ENCODE measurements around the gene ASIC3. TPM values are rescaled to one million over a fixed set of nuclear protein-coding genes. Genes with fewer than 3 reads are reported as not detected.

Gene ASIC3
- 10 to 100 TPM in 4 of 5 experiments, 1 to 10 TPM in 1; 6.7 to 17.7 (median 13.7) TPM for total RNA-seq
- polyA plus RNA-seq: not detected
- 4.8 reads per million, percentile 23 among the genes with 10 or more reads in this experiment for total RNA-seq

DNA sequence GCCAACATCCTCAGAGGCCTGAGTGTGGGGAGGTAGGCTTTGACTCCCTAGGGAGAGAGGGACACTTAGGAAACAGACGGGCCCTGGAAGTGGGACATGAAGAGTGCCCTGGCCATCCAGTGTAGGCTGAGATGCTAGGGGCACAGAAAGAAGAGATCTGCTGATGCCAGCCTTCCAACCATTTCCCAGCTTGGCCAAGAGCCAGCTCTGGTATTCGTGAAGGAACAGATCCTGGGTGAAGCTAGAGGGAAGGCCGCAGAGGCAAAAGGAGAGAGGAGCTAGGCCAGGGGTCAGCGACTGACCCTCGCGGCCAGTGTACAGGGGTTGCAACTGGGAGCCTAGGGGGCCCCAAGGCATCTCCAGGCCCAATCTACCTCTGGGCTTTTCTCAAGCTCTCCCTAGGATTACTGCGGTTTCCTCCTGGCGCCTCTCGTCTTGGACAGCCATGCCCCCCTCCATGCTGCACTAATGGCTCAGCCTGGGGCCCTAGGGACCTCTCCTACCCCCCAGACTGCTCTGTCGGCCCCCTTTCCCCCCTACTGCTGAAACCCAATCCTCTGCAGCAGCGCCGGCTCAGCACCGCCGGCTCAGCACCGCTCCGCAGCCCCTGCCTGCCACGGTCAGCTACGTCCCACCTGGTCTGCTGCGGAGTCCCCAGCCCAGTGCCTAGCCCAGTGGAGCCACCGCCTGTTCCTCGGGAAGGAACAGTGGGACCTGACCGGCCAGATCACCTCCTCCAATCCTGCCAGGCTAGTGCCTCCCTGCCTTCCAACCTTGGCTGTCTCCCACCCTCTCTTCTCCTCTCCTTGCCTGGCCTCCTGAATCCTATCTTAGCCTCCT lies at the start of gene ASIC3:
Gene ASIC3 (plus strand): TSS at position 556 of the 840 bp plus-strand sequence. CDS start 355 bp downstream, outside the sequence.
- POLR2A ChIA-PET: no interaction called here
- peak within 1 kb of the TSS in 3 of 9 donors; percentile 16 to 36 (median 31) for H3K27ac Mint-ChIP-seq

DNA sequence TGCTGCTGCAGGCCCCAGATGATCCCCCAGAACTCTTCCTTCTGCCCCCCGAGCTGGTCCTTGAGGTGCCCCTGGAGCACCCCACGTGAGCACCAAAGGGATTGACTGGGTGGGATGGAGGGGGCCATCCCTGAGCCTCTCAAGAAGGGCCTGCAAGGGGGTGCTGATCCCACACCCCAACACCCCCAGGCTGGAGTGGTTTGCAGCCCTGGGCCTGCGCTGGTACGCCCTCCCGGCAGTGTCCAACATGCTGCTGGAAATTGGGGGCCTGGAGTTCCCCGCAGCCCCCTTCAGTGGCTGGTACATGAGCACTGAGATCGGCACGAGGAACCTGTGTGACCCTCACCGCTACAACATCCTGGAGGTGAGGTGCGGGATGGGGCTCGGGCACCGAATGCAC lies 49.3 kb upstream of the ASIC3 start:
- DNase-seq (no peak), ATAC-seq (no peak)
- Mint-ChIP-seq H3K27ac (peak overlapping the region in 1 of 9 donors; percentile 33), H3K36me3 (peaks cover 0 to 17% (median 3%) of the 10 kb centered on the region in 5 donors), H3K4me1 (peaks cover 14 to 52% (median 40%) of the 10 kb centered on the region in 7 donors), H3K9me3 (peaks cover 0 to 2% (median 0%) of the 10 kb centered on the region in 11 donors), H3K27me3 (no peaks in the 10 kb centered on the region), H3K4me3 (peak overlapping the region in 1 of 10 donors; percentile 39)
- Histone ChIP-seq H3K4me1 (ENCODE audit: control insufficient read depth in 2 of 2, insufficient read depth in 2 of 2, low read length in 2 of 2) (peaks cover 8 to 55% of the 10 kb centered on the region in 2 donors), H3K27ac (ENCODE audit: low read depth, low read length) (no peak overlapping the region), H3K9me3 (ENCODE audit: control insufficient read depth in 2 of 3, low read length in 3 of 3) (no peaks in the 10 kb centered on the region), H3K4me3 (ENCODE audit: low read length) (no peak overlapping the region), H3K27me3 (ENCODE audit: control insufficient read depth in 2 of 2, insufficient read depth in 2 of 2, low read length in 2 of 2) (no peaks in the 10 kb centered on the region), H3K36me3 (ENCODE audit: control insufficient read depth in 2 of 3, insufficient read depth in 3 of 3, low read length in 3 of 3) (peaks cover 0 to 20% (median 0%) of the 10 kb centered on the region in 3 experiments)
- ChIA-PET POLR2A (interaction anchor here (0.7 to 3.4 kb wide), 5 partner anchors 9 to 20 kb away, joined by 3 to 17 read pairs (median 4); no protein-coding TSS in a partner anchor), CTCF (interaction anchor here (1.6 kb wide), 1 partner anchor 15 kb away, joined by 4 read pairs; no protein-coding TSS in a partner anchor)
- intact Hi-C loops (cut with micrococcal nuclease): no loop called here

More for the DNA sequence above, at the start of gene ASIC3:
- Mint-ChIP-seq H3K36me3 (peaks cover 0 to 7% (median 4%) of the 10 kb centered on the region in 5 donors), H3K4me3 (no peak within 1 kb of the TSS), H3K4me1 (peaks cover 6 to 13% (median 10%) of the 10 kb centered on the region in 7 donors), H3K27me3 (peaks cover 0 to 10% (median 0%) of the 10 kb centered on the region in 5 donors), H3K9me3 (no peaks in the 10 kb centered on the region)
- H3K36me3 ChIP-seq (ENCODE audit: control insufficient read depth in 2 of 3, insufficient read depth in 3 of 3, low read length in 3 of 3): peaks cover 0 to 28% (median 0%) of the 10 kb centered on the region in 3 experiments
- H3K27ac ChIP-seq (ENCODE audit: low read depth, low read length): no peak within 1 kb of the TSS
- ATAC-seq (no peak), DNase-seq (no peak)
- peaks cover 0 to 6% of the 10 kb centered on the region in 2 donors for H3K4me1 ChIP-seq (ENCODE audit: control insufficient read depth in 2 of 2, insufficient read depth in 2 of 2, low read length in 2 of 2)
- no peaks in the 10 kb centered on the region for H3K27me3 ChIP-seq (ENCODE audit: control insufficient read depth in 2 of 2, insufficient read depth in 2 of 2, low read length in 2 of 2)
- CTCF ChIA-PET: interaction anchor here (0.6 kb wide), 1 partner anchor 50 kb away, joined by 4 read pairs; no protein-coding TSS in a partner anchor
- H3K4me3 ChIP-seq (ENCODE audit: low read length): no peak within 1 kb of the TSS
- no peaks in the 10 kb centered on the region for H3K9me3 ChIP-seq (ENCODE audit: control insufficient read depth in 2 of 3, low read length in 3 of 3)
- intact Hi-C loops (cut with micrococcal nuclease): no loop called here

DNA sequence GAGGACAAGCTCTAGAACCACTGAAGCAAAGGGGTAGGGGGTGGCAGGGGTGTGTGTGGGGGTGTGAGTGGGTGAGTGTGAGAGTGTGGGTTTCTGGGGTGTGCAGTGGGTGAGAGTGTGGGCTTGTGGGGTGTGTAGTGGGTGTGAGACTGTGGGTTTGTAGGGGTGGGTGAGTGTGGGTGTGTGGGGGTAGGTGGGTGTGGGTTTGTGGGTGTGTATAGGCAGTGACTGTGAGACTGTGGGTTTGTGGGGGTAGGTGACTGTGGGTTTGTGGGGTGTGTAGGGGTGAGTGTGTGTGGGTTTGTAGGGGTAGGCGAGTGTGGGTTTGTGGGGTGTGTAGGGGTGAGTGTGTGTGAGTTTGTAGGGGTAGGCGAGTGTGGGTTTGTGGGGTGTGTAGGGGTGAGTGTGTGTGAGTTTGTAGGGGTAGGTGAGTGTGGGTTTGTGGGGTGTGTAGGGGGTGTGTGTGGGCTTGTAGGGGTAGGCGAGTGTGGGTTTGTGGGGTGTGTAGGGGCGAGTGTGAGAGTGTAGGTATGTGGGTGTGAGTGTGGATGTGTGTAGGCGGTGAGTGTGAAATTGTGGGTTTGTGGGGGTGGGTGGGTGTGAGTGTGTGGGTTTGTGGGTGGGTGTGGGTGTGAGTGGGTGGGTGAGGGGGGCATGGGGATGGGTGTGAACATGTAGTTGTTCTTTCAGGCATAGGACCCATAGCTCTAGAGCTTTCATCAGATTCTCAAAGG lies 48.7 kb upstream of the ASIC3 start:
- POLR2A ChIA-PET: interaction anchor here (1.0 to 1.7 kb wide), 2 partner anchors 11 to 13 kb away, joined by 3 to 5 read pairs; no protein-coding TSS in a partner anchor
- Mint-ChIP-seq H3K4me3 (peak overlapping the region in 1 of 10 donors; percentile 39), H3K9me3 (peaks cover 0 to 2% (median 0%) of the 10 kb centered on the region in 11 donors), H3K27me3 (no peaks in the 10 kb centered on the region), H3K27ac (peak overlapping the region in 1 of 9 donors; percentile 33), H3K4me1 (peaks cover 14 to 48% (median 36%) of the 10 kb centered on the region in 7 donors), H3K36me3 (peaks cover 0 to 21% (median 7%) of the 10 kb centered on the region in 5 donors)
- Histone ChIP-seq H3K27ac (ENCODE audit: low read depth, low read length) (peak overlapping the region; percentile 29), H3K4me1 (ENCODE audit: control insufficient read depth in 2 of 2, insufficient read depth in 2 of 2, low read length in 2 of 2) (peaks cover 8 to 48% of the 10 kb centered on the region in 2 donors), H3K4me3 (ENCODE audit: low read length) (no peak overlapping the region), H3K36me3 (ENCODE audit: control insufficient read depth in 2 of 3, insufficient read depth in 3 of 3, low read length in 3 of 3) (peaks cover 0 to 20% (median 0%) of the 10 kb centered on the region in 3 experiments), H3K9me3 (ENCODE audit: control insufficient read depth in 2 of 3, low read length in 3 of 3) (no peaks in the 10 kb centered on the region), H3K27me3 (ENCODE audit: control insufficient read depth in 2 of 2, insufficient read depth in 2 of 2, low read length in 2 of 2) (no peaks in the 10 kb centered on the region)
- no peak for DNase-seq
- CTCF ChIA-PET: no interaction called here
- intact Hi-C loops (cut with micrococcal nuclease): no loop called here
- ATAC-seq: peak; percentile 46

GRCh38 chr7:151000897-151001495 lies 47.3 kb upstream of the ASIC3 start:
- Histone ChIP-seq H3K27ac (ENCODE audit: low read depth, low read length) (no peak overlapping the region), H3K9me3 (ENCODE audit: control insufficient read depth in 2 of 3, low read length in 3 of 3) (no peaks in the 10 kb centered on the region), H3K27me3 (ENCODE audit: control insufficient read depth in 2 of 2, insufficient read depth in 2 of 2, low read length in 2 of 2) (no peaks in the 10 kb centered on the region), H3K4me3 (ENCODE audit: low read length) (no peak overlapping the region), H3K36me3 (ENCODE audit: control insufficient read depth in 2 of 3, insufficient read depth in 3 of 3, low read length in 3 of 3) (peaks cover 0 to 20% (median 0%) of the 10 kb centered on the region in 3 experiments), H3K4me1 (ENCODE audit: control insufficient read depth in 2 of 2, insufficient read depth in 2 of 2, low read length in 2 of 2) (peaks cover 8 to 42% of the 10 kb centered on the region in 2 donors)
- ChIA-PET POLR2A (interaction anchor here (1.1 to 1.7 kb wide), 2 partner anchors 10 to 25 kb away, joined by 3 to 5 read pairs; no protein-coding TSS in a partner anchor), CTCF (no interaction called here)
- Mint-ChIP-seq H3K27me3 (no peaks in the 10 kb centered on the region), H3K9me3 (peaks cover 0 to 2% (median 0%) of the 10 kb centered on the region in 11 donors), H3K4me1 (peaks cover 14 to 53% (median 43%) of the 10 kb centered on the region in 7 donors), H3K4me3 (no peak overlapping the region), H3K27ac (no peak overlapping the region), H3K36me3 (peaks cover 0 to 21% (median 7%) of the 10 kb centered on the region in 5 donors)
- DNase-seq (no peak), ATAC-seq (no peak)
- intact Hi-C loops (cut with micrococcal nuclease): no loop called here

DNA sequence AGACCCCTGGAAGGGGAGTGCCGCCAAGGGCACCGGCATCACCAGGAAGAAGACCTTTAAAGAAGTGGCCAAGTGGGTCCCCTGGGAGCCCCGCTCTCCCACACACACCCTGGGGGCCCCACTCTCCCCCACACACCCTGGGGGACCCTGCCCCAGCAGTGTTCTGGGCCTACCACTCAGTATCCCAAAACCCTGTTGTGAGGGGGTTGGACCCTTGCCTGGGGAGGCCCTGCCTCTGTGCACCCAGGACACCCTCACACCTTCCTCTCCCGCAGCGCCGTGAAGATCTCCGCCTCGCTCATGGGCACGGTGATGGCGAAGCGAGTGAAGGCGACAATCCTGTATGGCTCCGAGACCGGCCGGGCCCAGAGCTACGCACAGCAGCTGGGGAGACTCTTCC lies 46.8 kb upstream of the ASIC3 start:
- no peak overlapping the region for H3K27ac Mint-ChIP-seq
- H3K4me1 Mint-ChIP-seq: peaks cover 14 to 55% (median 43%) of the 10 kb centered on the region in 7 donors
- CTCF ChIA-PET: no interaction called here
- Histone ChIP-seq H3K4me1 (ENCODE audit: control insufficient read depth in 2 of 2, insufficient read depth in 2 of 2, low read length in 2 of 2) (peaks cover 8 to 38% of the 10 kb centered on the region in 2 donors), H3K27me3 (ENCODE audit: control insufficient read depth in 2 of 2, insufficient read depth in 2 of 2, low read length in 2 of 2) (no peaks in the 10 kb centered on the region), H3K27ac (ENCODE audit: low read depth, low read length) (no peak overlapping the region), H3K36me3 (ENCODE audit: control insufficient read depth in 2 of 3, insufficient read depth in 3 of 3, low read length in 3 of 3) (peaks cover 0 to 20% (median 0%) of the 10 kb centered on the region in 3 experiments), H3K9me3 (ENCODE audit: control insufficient read depth in 2 of 3, low read length in 3 of 3) (no peaks in the 10 kb centered on the region), H3K4me3 (ENCODE audit: low read length) (no peak overlapping the region)
- DNase-seq: no peak
- ATAC-seq: no peak
- H3K9me3 Mint-ChIP-seq: peaks cover 0 to 2% (median 0%) of the 10 kb centered on the region in 11 donors
- no peaks in the 10 kb centered on the region for H3K27me3 Mint-ChIP-seq
- peaks cover 0 to 21% (median 7%) of the 10 kb centered on the region in 5 donors for H3K36me3 Mint-ChIP-seq
- no peak overlapping the region for H3K4me3 Mint-ChIP-seq
- intact Hi-C loops (cut with micrococcal nuclease): no loop called here
- POLR2A ChIA-PET: interaction anchor here (1.1 kb wide), 1 partner anchor 26 kb away, joined by 3 read pairs; no protein-coding TSS in a partner anchor

DNA sequence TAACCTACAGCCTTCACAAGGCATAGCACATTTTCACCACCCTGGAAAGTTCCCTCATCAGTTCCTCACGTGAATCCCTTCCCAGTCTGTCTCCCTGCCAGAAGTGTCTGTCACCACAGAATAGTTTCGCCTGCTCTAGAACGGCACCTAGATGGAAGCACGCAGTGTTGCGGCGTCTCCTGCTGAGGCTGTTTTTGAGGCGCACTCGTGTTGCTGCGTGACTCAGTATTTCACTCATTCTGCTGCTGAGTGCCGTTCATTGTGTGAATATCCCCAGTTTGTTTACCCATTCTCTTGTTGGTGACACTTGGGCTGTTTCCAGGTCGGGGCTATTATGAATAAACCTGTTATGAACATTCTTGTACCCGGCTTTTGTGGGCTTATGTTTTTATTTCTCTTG lies 44.8 kb upstream of the ASIC3 start:
- intact Hi-C loops (cut with micrococcal nuclease): no loop called here
- Histone ChIP-seq H3K27me3 (ENCODE audit: control insufficient read depth in 2 of 2, insufficient read depth in 2 of 2, low read length in 2 of 2) (no peaks in the 10 kb centered on the region), H3K4me1 (ENCODE audit: control insufficient read depth in 2 of 2, insufficient read depth in 2 of 2, low read length in 2 of 2) (peaks cover 23 to 38% of the 10 kb centered on the region in 2 donors), H3K36me3 (ENCODE audit: control insufficient read depth in 2 of 3, insufficient read depth in 3 of 3, low read length in 3 of 3) (peaks cover 0 to 20% (median 0%) of the 10 kb centered on the region in 3 experiments), H3K4me3 (ENCODE audit: low read length) (no peak overlapping the region), H3K9me3 (ENCODE audit: control insufficient read depth in 2 of 3, low read length in 3 of 3) (no peaks in the 10 kb centered on the region), H3K27ac (ENCODE audit: low read depth, low read length) (no peak overlapping the region)
- H3K4me3 Mint-ChIP-seq: no peak overlapping the region
- peaks cover 0 to 21% (median 7%) of the 10 kb centered on the region in 5 donors for H3K36me3 Mint-ChIP-seq
- no peaks in the 10 kb centered on the region for H3K27me3 Mint-ChIP-seq
- H3K4me1 Mint-ChIP-seq: peaks cover 16 to 55% (median 40%) of the 10 kb centered on the region in 7 donors
- ChIA-PET POLR2A (no interaction called here), CTCF (interaction anchor here (0.6 kb wide), 1 partner anchor 635 kb away, joined by 3 read pairs; the partner anchor contains the start of gene REPIN1)
- DNase-seq (no peak), ATAC-seq (no peak)
- H3K9me3 Mint-ChIP-seq: peaks cover 0 to 4% (median 0%) of the 10 kb centered on the region in 11 donors
- peak overlapping the region in 2 of 9 donors; percentile 10 to 36 for H3K27ac Mint-ChIP-seq
